ENCODE results near the gene FGF22. TPM values are rescaled to one million over a fixed set of nuclear protein-coding genes. Genes with fewer than 3 reads are reported as not detected.
A peak's percentile ranks its signal among the peaks of the same experiment; 100 is the strongest.

FGF22 gene
- total RNA-seq, 3 donors from 2014 or later = 0.33 to 0.48 TPM; not detected in 1

DNA sequence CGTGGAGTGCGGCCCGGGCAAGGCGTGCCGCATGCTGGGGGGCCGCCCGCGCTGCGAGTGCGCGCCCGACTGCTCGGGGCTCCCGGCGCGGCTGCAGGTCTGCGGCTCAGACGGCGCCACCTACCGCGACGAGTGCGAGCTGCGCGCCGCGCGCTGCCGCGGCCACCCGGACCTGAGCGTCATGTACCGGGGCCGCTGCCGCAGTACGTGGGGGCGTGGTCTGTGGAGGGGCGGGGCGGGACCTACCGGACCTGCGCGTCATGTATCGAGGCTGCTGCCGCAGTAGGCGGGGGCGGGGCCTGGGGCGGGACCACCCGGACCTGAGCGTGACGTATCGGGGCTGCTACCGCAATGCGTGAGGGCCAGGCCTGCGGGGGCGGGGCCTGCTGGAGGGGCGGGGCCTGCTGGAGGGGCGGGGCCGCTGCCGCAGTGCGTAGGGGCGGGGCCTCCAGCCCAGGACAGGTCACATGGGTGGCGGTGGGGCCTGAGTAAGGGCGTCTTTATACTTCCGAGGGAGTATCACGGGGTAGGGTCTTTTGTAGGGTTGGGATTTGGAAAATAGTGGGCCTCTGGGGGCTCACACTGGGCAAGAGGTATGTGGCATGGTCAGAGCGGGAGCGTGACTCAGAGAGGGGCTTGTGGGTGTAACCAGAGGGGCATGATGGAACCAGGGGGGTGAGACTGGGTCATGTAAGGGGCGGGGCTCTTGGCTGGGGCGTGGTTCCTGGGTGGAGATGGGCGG is 40.8 kb downstream of the FGF22 start:
- Histone ChIP-seq H3K9me3 (no peaks in the 10 kb centered on the region), H3K4me3 (peak overlapping the region; percentile 44 to 99 (median 72)), H3K36me3 (no peaks in the 10 kb centered on the region), H3K27me3 (no peaks in the 10 kb centered on the region), H3K27ac (peak overlapping the region; percentile 90 to 98), H3K4me1 (peaks cover 9 to 15% of the 10 kb centered on the region in 2 donors)
- TF ChIP-seq, protein P1, sequence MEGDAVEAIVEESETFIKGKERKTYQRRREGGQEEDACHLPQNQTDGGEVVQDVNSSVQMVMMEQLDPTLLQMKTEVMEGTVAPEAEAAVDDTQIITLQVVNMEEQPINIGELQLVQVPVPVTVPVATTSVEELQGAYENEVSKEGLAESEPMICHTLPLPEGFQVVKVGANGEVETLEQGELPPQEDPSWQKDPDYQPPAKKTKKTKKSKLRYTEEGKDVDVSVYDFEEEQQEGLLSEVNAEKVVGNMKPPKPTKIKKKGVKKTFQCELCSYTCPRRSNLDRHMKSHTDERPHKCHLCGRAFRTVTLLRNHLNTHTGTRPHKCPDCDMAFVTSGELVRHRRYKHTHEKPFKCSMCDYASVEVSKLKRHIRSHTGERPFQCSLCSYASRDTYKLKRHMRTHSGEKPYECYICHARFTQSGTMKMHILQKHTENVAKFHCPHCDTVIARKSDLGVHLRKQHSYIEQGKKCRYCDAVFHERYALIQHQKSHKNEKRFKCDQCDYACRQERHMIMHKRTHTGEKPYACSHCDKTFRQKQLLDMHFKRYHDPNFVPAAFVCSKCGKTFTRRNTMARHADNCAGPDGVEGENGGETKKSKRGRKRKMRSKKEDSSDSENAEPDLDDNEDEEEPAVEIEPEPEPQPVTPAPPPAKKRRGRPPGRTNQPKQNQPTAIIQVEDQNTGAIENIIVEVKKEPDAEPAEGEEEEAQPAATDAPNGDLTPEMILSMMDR (IDR thresholded peaks at IDR 0.05) = peak in 1 of 3 donors; percentile 51
- TF ChIP-seq POLR2AphosphoS5 (IDR thresholded peaks at IDR 0.05) (peak; percentile 39 to 83 (median 80)), POLR2A (IDR thresholded peaks at IDR 0.05) (no peak)
- peak; percentile 100 for DNase-seq (ENCODE audit: low spot score in 2 of 2)
- intact Hi-C loops (cut with DNase I; ENCODE audit: low total_unique reads) = no loop called here

DNA sequence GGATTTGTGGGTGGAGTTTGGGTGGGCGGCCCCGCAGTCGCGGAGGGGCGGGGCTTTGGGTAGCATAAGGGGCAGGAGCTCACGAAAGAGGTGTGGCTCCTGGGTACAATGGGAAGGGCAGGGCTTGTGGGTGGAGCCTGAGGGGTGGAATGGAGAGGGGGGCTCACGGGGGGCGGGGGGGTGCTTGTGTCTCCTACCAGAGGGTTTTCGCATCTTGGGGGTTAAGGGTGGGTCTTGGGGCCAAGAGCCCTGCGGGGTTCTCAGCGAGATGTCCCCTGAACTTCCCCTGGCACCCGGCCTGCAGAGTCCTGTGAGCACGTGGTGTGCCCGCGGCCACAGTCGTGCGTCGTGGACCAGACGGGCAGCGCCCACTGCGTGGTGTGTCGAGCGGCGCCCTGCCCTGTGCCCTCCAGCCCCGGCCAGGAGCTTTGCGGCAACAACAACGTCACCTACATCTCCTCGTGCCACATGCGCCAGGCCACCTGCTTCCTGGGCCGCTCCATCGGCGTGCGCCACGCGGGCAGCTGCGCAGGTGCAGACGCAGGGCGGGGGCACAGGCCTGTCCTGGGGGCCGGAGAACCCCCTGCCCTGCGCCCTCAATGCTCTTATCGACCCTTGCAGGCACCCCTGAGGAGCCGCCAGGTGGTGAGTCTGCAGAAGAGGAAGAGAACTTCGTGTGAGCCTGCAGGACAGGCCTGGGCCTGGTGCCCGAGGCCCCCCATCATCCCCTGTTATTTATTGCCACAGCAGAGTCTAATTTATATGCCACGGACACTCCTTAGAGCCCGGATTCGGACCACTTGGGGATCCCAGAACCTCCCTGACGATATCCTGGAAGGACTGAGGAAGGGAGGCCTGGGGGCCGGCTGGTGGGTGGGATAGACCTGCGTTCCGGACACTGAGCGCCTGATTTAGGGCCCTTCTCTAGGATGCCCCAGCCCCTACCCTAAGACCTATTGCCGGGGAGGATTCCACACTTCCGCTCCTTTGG is 41.6 kb downstream of the FGF22 start:
- Histone ChIP-seq H3K9me3 (no peaks in the 10 kb centered on the region), H3K4me1 (peaks cover 9 to 15% of the 10 kb centered on the region in 2 donors), H3K36me3 (no peaks in the 10 kb centered on the region), H3K4me3 (peak overlapping the region; percentile 44 to 99 (median 72)), H3K27me3 (no peaks in the 10 kb centered on the region), H3K27ac (peak overlapping the region; percentile 90 to 98)
- peak in 1 of 2 donors; percentile 53 for DNase-seq (ENCODE audit: low spot score in 2 of 2)
- no peak for TF ChIP-seq POLR2AphosphoS5 (IDR thresholded peaks at IDR 0.05)
- no peak for TF ChIP-seq POLR2A (IDR thresholded peaks at IDR 0.05)
- TF ChIP-seq, protein P1 (IDR thresholded peaks at IDR 0.05) = no peak
- intact Hi-C loops (cut with DNase I; ENCODE audit: low total_unique reads) = no loop called here

DNA sequence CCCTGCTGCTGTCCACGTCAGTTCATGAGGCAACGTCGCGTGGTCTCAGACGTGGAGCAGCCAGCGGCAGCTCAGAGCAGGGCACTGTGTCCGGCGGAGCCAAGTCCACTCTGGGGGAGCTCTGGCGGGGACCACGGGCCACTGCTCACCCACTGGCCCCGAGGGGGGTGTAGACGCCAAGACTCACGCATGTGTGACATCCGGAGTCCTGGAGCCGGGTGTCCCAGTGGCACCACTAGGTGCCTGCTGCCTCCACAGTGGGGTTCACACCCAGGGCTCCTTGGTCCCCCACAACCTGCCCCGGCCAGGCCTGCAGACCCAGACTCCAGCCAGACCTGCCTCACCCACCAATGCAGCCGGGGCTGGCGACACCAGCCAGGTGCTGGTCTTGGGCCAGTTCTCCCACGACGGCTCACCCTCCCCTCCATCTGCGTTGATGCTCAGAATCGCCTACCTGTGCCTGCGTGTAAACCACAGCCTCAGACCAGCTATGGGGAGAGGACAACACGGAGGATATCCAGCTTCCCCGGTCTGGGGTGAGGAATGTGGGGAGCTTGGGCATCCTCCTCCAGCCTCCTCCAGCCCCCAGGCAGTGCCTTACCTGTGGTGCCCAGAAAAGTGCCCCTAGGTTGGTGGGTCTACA is 43.1 kb downstream of the FGF22 start:
- H3K9me3 ChIP-seq = no peaks in the 10 kb centered on the region
- intact Hi-C loops (cut with DNase I; ENCODE audit: low total_unique reads) = no loop called here
- no peaks in the 10 kb centered on the region for H3K36me3 ChIP-seq
- H3K27ac ChIP-seq = no peak overlapping the region
- no peaks in the 10 kb centered on the region for H3K27me3 ChIP-seq
- TF ChIP-seq POLR2A (IDR thresholded peaks at IDR 0.05) (no peak), POLR2AphosphoS5 (IDR thresholded peaks at IDR 0.05) (no peak)
- TF ChIP-seq, protein P1 (IDR thresholded peaks at IDR 0.05) = no peak
- peak in 1 of 2 donors; percentile 47 for DNase-seq (ENCODE audit: low spot score in 2 of 2)
- H3K4me3 ChIP-seq = no peak overlapping the region
- peaks cover 2 to 5% of the 10 kb centered on the region in 2 donors for H3K4me1 ChIP-seq

DNA sequence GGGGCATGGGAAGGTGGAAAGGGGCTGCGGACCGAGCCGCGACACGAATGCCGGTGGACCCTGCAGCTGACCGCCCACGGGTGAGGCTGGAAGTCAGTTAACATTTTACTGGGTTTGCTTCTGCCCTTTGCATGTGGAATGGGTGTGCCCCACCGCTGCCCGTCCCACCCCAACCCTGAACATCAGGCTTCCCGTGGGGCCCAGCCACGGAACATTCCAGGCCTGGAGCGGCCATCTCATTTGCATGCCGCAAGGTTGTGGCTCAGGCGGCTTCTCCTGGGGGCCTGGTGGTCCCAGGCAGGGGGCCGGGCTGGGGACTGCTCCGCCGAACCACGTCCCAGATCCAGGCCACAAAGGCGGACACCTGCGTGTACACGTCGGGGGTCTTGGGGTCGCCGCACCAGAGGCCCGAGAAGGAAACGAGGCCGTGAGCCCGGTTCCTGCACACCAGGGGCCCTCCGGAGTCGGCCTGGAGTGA is 45.8 kb downstream of the FGF22 start:
- intact Hi-C loops (cut with DNase I; ENCODE audit: low total_unique reads) = no loop called here

More for the DNA sequence above, 45.8 kb downstream of the FGF22 start:
- Histone ChIP-seq H3K9me3 (no peaks in the 10 kb centered on the region), H3K27me3 (no peaks in the 10 kb centered on the region), H3K27ac (no peak overlapping the region), H3K36me3 (no peaks in the 10 kb centered on the region), H3K4me1 (no peaks in the 10 kb centered on the region), H3K4me3 (no peak overlapping the region)
- TF ChIP-seq POLR2A (IDR thresholded peaks at IDR 0.05) (no peak), POLR2AphosphoS5 (IDR thresholded peaks at IDR 0.05) (no peak)
- TF ChIP-seq, protein P1 (IDR thresholded peaks at IDR 0.05) = no peak
- DNase-seq (ENCODE audit: low spot score in 2 of 2) = no peak

Data from breast epithelium (tissue), 4 donors.